A549 (cell line): Measurements from ENCODE around the gene P2RX3. TPM values are rescaled to one million over a fixed set of nuclear protein-coding genes. Genes with fewer than 3 reads are reported as not detected.

Experiments
- ATAC-seq, 2 experiments: fragments of 200-7000 bp in 1 of 2; fragments of >200 bp in 1 of 2; cut with Nextera tagmentation in 1 of 2; cut with Tn5 transposase in 1 of 2; 3 replicates each; pipeline versions ENCODE4 v1.8.0 to v1.9.1; 2018 to 2020; ENCODE audit warnings: mild to moderate bottlenecking in 1 of 2, moderate library complexity in 1 of 2
- CTCF ChIA-PET: fragments of 300-600 bp; sonication (Branson Sonifier 250); formaldehyde crosslinking; extraction: SDS; loops from one replicate; lab custom pipeline; 2021; ENCODE audit warnings: antibody characterized with exemption, inconsistent platforms; lab: Yijun Ruan, JAX
- POLR2A ChIA-PET: fragments of 350-600 bp; formaldehyde crosslinking; extraction: SDS; loops from one replicate; lab custom pipeline; 2021; ENCODE audit warnings: antibody characterized with exemption, inconsistent platforms; lab: Yijun Ruan, JAX
- DNase-seq, 2 experiments: peaks; one replicate each; pipeline versions ENCODE4 v3.0.0 to v3.0.0-alpha.2; 2011 to 2016; ENCODE audit warnings: low read depth in 1 of 2, low spot score in 1 of 2
- FAIRE-seq: peaks from 2 replicates; lab custom pipeline; 2011; peaks lifted over from hg19 to GRCh38; lab: Jason Lieb, UNC
- H3K27ac ChIP-seq, 2 experiments: fragments of >200 bp; sonication (Bioruptor Twin); formaldehyde crosslinking; 3 replicates each; pipeline ENCODE4 v1.5.1; 2016 to 2017
- H3K4me1 ChIP-seq: fragments of >200 bp; sonication (Bioruptor Twin); formaldehyde crosslinking; 3 replicates; pipeline ENCODE4 v1.6.1; 2016
- H3K4me2 ChIP-seq: fragments of >200 bp; sonication (Bioruptor Twin); formaldehyde crosslinking; 3 replicates; pipeline ENCODE4 v1.6.1; 2016
- H3K4me3 ChIP-seq: fragments of >200 bp; sonication (Bioruptor Twin); formaldehyde crosslinking; 3 replicates; pipeline ENCODE4 v1.5.1; 2016
- H3K9me3 ChIP-seq: fragments of >200 bp; sonication (Bioruptor Twin); formaldehyde crosslinking; 3 replicates; pipeline ENCODE4 v1.6.1; 2016
- CTCF ChIP-seq: fragments of >200 bp; sonication (Bioruptor Twin); formaldehyde crosslinking; IDR thresholded peaks from 3 replicates; pipeline ENCODE4 v1.5.1; 2016
- ESRRA ChIP-seq: fragments of 150-350 bp; IDR thresholded peaks from 2 replicates; pipeline ENCODE4 v1.6.1; 2014; ENCODE audit warnings: mild to moderate bottlenecking, low read length, borderline replicate concordance
- FOSL2 ChIP-seq, 2 experiments: fragments of 450-650 bp in 1 of 2; fragments of >200 bp in 1 of 2; sonication (Bioruptor Twin) in 1 of 2; formaldehyde crosslinking; IDR thresholded peaks; 2 replicates each; pipeline versions ENCODE4 v1.5.0 to v1.6.1; 2016 to 2020; ENCODE audit warnings: mild to moderate bottlenecking in 1 of 2, moderate library complexity in 1 of 2
- FOXS1 ChIP-seq: fragments of 250-450 bp; sonication (Bioruptor Pico); IDR thresholded peaks from 2 replicates; pipeline ENCODE4 v1.5.0; 2020; ENCODE audit warnings: mild to moderate bottlenecking, moderate library complexity
- GATA3 ChIP-seq: IDR thresholded peaks from 2 replicates; pipeline ENCODE4 v1.6.1; 2012; ENCODE audit warnings: borderline replicate concordance
- HES2 ChIP-seq: fragments of >200 bp; sonication (Bioruptor Twin); formaldehyde crosslinking; IDR thresholded peaks from 2 replicates; pipeline ENCODE4 v1.6.1; 2016
- HOXA7 ChIP-seq: fragments of 250-450 bp; sonication (Bioruptor Pico); IDR thresholded peaks from 2 replicates; pipeline ENCODE4 v1.5.0; 2020; ENCODE audit warnings: mild to moderate bottlenecking, moderate library complexity
- JUNB ChIP-seq: fragments of >200 bp; sonication (Bioruptor Twin); formaldehyde crosslinking; IDR thresholded peaks from 2 replicates; pipeline ENCODE4 v1.6.1; 2016
- KDM1A ChIP-seq: fragments of 200-600 bp; sonication (generic); IDR thresholded peaks from 2 replicates; pipeline ENCODE4 v1.6.1; 2016; ENCODE audit warnings: low read depth, mild to moderate bottlenecking
- MAFK ChIP-seq: fragments of 450-650 bp; IDR thresholded peaks from 2 replicates; pipeline ENCODE4 v1.6.1; 2014; ENCODE audit not compliant: partially characterized antibody
- NR3C1 ChIP-seq: fragments of >200 bp; sonication (Bioruptor Twin); formaldehyde crosslinking; IDR thresholded peaks from 3 replicates; pipeline ENCODE4 v1.6.1; 2017
- PBX3 ChIP-seq: IDR thresholded peaks from 2 replicates; pipeline ENCODE4 v1.6.1; 2012
- PHF8 ChIP-seq: fragments of 200-600 bp; sonication (generic); IDR thresholded peaks from 2 replicates; pipeline ENCODE4 v1.6.1; 2016; ENCODE audit warnings: low read depth, mild to moderate bottlenecking, antibody characterized with exemption, moderate library complexity, borderline replicate concordance
- RARB ChIP-seq: fragments of 250-450 bp; sonication (Bioruptor Pico); IDR thresholded peaks from 2 replicates; pipeline ENCODE4 v1.8.0; 2021; ENCODE audit warnings: mild to moderate bottlenecking, moderate library complexity
- RCOR1 ChIP-seq: fragments of 150-350 bp; IDR thresholded peaks from 2 replicates; pipeline ENCODE4 v1.6.1; 2014; ENCODE audit warnings: antibody characterized with exemption, low read length, low read depth
- RFX5 ChIP-seq: fragments of 450-650 bp; IDR thresholded peaks from 2 replicates; pipeline ENCODE4 v1.7.1; 2014; ENCODE audit warnings: antibody characterized with exemption, mild to moderate bottlenecking, moderate library complexity
- SREBF2 ChIP-seq: fragments of 450-650 bp; IDR thresholded peaks from 2 replicates; pipeline ENCODE4 v1.6.1; 2014; ENCODE audit warnings: mild to moderate bottlenecking, moderate library complexity
- ZNF302 ChIP-seq: fragments of 250-450 bp; sonication (Bioruptor Pico); IDR thresholded peaks from 2 replicates; pipeline ENCODE4 v1.9.0; 2021; ENCODE audit warnings: inconsistent platforms, mild to moderate bottlenecking, moderate library complexity
- WGBS: methylation state at CpG from one replicate; pipeline ENCODE4 v1.1.6; 2017; ENCODE audit errors: missing lambda C conversion rate; 5-methylcytosine and 5-hydroxymethylcytosine counted together
- polyA minus RNA-seq: library from RNA; depleted of rRNA, polyadenylated mRNA; stranded (reverse); fragments of >200 nt; gene quantifications from 2 replicates; pipeline ENCODE4 v1.2.3, GENCODE V29; 2011; rRNA and poly(A)+ RNA removed
- polyA plus RNA-seq, 4 experiments: library from polyadenylated mRNA; depleted of rRNA in 3 of 4; stranded (reverse); fragments of >200 nt; fragmentation: RNase III in 1 of 4; extraction: RNeasy Plus Mini Kit Qiagen cat#74134 plus additional on column Dnase treatment in 1 of 4; gene quantifications; 2 replicates in 3 of 4; 3 replicates in 1 of 4; pipeline ENCODE4 v1.2.3, GENCODE V29; 2011 to 2017
- TF ChIP-seq, protein P1 (sequence below): IDR thresholded peaks from 2 replicates; pipeline ENCODE4 v1.6.1; 2012

The P2RX3 gene
- 0.36 and 0.37 TPM in 2 replicates for polyA plus RNA-seq (2011; rRNA removed)
- 0.21 and 0.34 TPM in 2 replicates for polyA plus RNA-seq (2012; cell fraction: cytosol; rRNA removed)
- polyA plus RNA-seq (2012; cell fraction: nucleus; rRNA removed), result 0.17 and 0.23 TPM in 2 replicates
- 0.05 to 0.17 TPM in 2 of 3 replicates, not detected in the other for polyA plus RNA-seq (2017; fragmentation: RNase III; extraction: RNeasy Plus Mini Kit Qiagen cat#74134 plus additional on column Dnase treatment)
- polyA minus RNA-seq, result 0.15 and 0.17 TPM in 2 replicates

DNA sequence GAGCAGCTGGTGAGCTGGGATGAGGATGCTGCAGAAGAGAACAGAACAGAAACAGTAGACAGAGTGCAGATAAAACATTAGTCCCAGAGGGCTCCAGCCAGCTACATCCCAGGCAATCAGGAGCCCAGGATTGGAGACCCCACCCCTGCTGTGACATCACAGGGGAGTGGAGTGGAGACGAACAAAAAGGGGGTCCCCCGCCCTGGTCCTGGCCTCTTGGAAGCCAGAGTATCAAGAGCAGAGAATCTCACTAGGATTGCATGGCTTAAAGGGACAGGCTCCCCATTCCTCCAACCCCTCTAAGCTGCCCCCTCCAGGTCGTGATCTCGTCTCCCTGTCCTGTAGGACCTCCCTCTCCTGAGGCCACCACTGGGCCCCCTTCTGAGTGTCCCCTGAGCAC lies at the start of gene P2RX3:
Gene P2RX3, plus strand, starts transcription at position 211 of the 400 bp plus-strand sequence. CDS start 199 bp downstream, outside the sequence.
- Histone ChIP-seq H3K4me3 (no peak within 1 kb of the TSS), H3K27ac (no peak within 1 kb of the TSS), H3K9me3 (no peaks in the 10 kb centered on the region), H3K4me2 (no peak within 1 kb of the TSS), H3K4me1 (peaks cover 18% of the 10 kb centered on the region)
- DNase-seq (no peak), FAIRE-seq (no peak), ATAC-seq (no peak)
- TF ChIP-seq, protein P1, sequence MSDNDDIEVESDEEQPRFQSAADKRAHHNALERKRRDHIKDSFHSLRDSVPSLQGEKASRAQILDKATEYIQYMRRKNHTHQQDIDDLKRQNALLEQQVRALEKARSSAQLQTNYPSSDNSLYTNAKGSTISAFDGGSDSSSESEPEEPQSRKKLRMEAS, result no peak
- TF ChIP-seq MAFK (no peak), ZNF302 (CRISPR knock-in tag) (no peak), SREBF2 (no peak), PHF8 (no peak), FOSL2 (IDR thresholded peaks at IDR 0.05) (no peak), FOSL2 (CRISPR knock-in tag; IDR thresholded peaks at IDR 0.05) (no peak), ESRRA (no peak), PBX3 (no peak), GATA3 (no peak), RCOR1 (no peak), FOXS1 (CRISPR knock-in tag) (no peak)
- WGBS, result 17% methylated on average over 4 of the region's 4 CpGs
- CTCF ChIA-PET, result interaction anchor here (0.7 to 2.5 kb wide), 13 partner anchors 8 to 230 kb away, joined by 3 to 16 read pairs (median 3); partner anchors contain the start of gene UBE2L6
- POLR2A ChIA-PET, result no interaction called here

DNA sequence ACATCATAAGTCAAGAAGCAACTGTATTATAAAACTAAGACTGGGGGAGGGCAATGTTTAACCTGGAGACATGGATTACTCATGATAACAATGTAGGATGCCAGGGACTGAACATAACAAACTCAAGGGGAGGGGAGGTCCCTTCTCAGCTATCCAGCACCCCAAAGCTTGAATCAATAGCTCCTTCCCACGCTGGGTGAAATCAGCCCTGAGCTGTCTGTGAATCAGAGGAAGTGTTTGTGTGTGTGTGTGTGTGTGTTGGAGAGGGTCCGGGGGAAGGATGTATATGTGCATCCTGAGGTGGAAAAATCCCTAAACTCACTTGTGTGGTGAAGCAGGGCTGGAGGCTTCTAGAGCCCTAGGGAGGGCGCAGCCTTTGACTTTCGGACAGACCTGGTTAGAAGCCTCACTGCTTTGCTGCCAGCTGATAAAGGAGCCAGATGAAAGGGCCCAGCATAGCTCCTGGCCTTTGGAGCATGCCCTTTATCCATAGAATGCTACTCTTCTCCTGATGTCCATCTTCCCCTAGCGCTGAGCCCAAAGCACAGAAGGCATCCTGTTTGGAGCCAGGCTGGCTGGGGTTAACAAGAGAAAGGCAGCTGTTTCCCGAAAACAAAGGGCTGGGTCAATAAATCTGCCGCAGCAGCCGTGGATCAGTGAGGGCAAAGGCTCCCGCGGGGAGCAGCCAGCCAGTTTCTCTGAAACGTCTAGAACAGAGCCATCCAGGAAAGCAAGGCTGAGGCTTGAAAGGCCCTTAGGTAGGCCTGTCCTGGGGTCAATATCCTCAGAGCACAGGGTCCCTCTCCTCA lies 49.2 kb upstream of the P2RX3 start:
- peak; percentile 19 to 35; a peak in 3 of 6 replicates for ATAC-seq
- DNase-seq, result no peak
- Histone ChIP-seq H3K9me3 (no peaks in the 10 kb centered on the region), H3K4me2 (no peak overlapping the region), H3K27ac (no peak overlapping the region), H3K4me1 (no peaks in the 10 kb centered on the region), H3K4me3 (no peak overlapping the region)
- ChIA-PET POLR2A (no interaction called here), CTCF (interaction anchor here (0.6 to 1.4 kb wide), 4 partner anchors 9 to 448 kb away, joined by 3 to 8 read pairs (median 4); no protein-coding TSS in a partner anchor)
- TF ChIP-seq RARB, result no peak
- TF ChIP-seq MAFK, result no peak
- TF ChIP-seq NR3C1, result no peak
- TF ChIP-seq CTCF, result no peak
- whole genome bisulfite sequencing, result 63% methylated on average over 11 of the region's 11 CpGs
- no peak for FAIRE-seq

DNA sequence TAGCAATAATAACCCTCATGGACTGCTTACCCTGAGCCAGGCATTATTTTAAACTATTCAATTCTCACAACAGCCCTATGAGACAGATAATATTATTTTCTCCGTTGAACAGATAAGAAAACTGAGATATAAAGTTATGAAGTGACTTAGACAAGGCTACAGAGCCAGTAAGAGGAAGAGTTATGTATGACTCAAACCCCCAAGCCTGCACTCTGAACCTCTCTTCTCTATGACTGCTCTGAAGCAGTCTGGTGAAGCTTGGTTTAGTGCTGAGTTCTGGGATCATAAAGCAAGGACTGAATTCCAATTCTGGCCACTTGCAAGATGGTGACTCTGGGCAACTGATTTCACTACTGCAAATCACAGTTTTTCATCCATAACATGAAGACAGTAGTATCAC lies 47.9 kb upstream of the P2RX3 start:
- FAIRE-seq (no peak), DNase-seq (no peak), ATAC-seq (no peak)
- H3K4me1 ChIP-seq, result no peaks in the 10 kb centered on the region
- no peak overlapping the region for H3K4me3 ChIP-seq
- POLR2A ChIA-PET, result no interaction called here
- no peak overlapping the region for H3K27ac ChIP-seq
- TF ChIP-seq RFX5 (no peak), FOXS1 (CRISPR knock-in tag) (no peak), SREBF2 (no peak), CTCF (no peak), KDM1A (no peak), HES2 (no peak), JUNB (no peak), PBX3 (no peak), HOXA7 (CRISPR knock-in tag) (no peak)
- H3K9me3 ChIP-seq, result no peaks in the 10 kb centered on the region
- CTCF ChIA-PET, result no interaction called here
- no peak overlapping the region for H3K4me2 ChIP-seq
- 27% methylated on average over 1 of the region's 1 CpG for WGBS
